Measurements from ENCODE around the gene ARHGAP6. TPM values are rescaled to one million over a fixed set of nuclear protein-coding genes. Genes with fewer than 3 reads are reported as not detected.

Gene ARHGAP6
- total and polyA plus RNA-seq, 2 of the 13 experiments (the other 11 are each of a cell fraction or from before 2014, with no cell fraction given): 0.11 TPM; not detected in 1

DNA sequence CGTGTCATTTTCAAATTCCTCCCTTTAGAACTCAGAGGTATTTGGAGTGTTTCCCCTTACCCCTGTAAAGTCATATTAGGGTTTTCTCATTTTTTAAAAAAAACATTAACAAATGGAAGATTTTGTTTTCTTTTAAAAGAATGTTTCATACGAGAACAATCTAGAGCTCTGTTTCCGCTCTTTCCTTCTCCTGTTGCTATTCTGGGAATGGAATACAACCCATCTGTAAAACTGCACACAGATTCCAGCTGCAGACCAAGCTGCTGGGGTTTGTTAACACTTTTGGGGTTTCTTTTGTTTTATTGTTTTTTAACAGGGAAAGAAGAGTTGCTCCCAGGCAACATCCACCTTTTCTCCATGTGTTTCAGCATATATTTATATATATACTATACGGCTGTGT is 493.3 kb downstream of the ARHGAP6 start:
- no peak overlapping the region for H3K4me2 ChIP-seq (ENCODE audit: low read depth, low read length)
- in situ Hi-C loops (cut with HindIII; ENCODE audit: extremely low pct_ligation_motif_present, low pct_unique_long_range_greater_than_20kb): no loop called here
- no peak for ATAC-seq
- no peaks in the 10 kb centered on the region for H3K36me3 ChIP-seq (replicated peaks in 1 of 2; ENCODE audit: control insufficient read depth in 1 of 2, insufficient read depth in 2 of 2, low read length in 2 of 2)
- H3K9me3 ChIP-seq (ENCODE audit: low read length): no peaks in the 10 kb centered on the region
- intact Hi-C loops (cut with micrococcal nuclease; ENCODE audit: unreplicated experiment): no loop called here
- FAIRE-seq: no peak
- no peaks in the 10 kb centered on the region for H3K79me2 ChIP-seq (ENCODE audit: insufficient read depth, low read length)
- H2AFZ ChIP-seq (ENCODE audit: low read length): no peak overlapping the region
- ChIA-PET POLR2A (no interaction called here), CTCF (ENCODE audit: low intra/inter-chr PET ratio, low total read pairs) (no interaction called here)
- H3K9ac ChIP-seq (ENCODE audit: insufficient read depth, low read depth, low read length): no peak overlapping the region
- no peak for DNase-seq (ENCODE audit: low spot score)
- no peaks in the 10 kb centered on the region for H3K27me3 ChIP-seq (ENCODE audit: control insufficient read depth in 1 of 2, insufficient read depth in 2 of 2, low read length in 2 of 2)
- 28% methylated on average over 4 of the region's 4 CpGs for WGBS (ENCODE audit: low lambda C conversion rate)
- no TSS peak for BruUV-seq (replicated peaks)
- no peak overlapping the region for H3K27ac ChIP-seq (ENCODE audit: extremely low read length, insufficient read depth, low read length)
- H3K4me1 ChIP-seq (ENCODE audit: insufficient read depth, low read length): no peaks in the 10 kb centered on the region
- TF ChIP-seq MTF2 (CRISPR knock-in tag; IDR thresholded peaks at IDR 0.05; ENCODE audit: borderline replicate concordance): no peak
- TF ChIP-seq PCBP1 (IDR thresholded peaks at IDR 0.05; ENCODE audit: borderline replicate concordance, low read depth, low read length): no peak
- TF ChIP-seq, protein P1, sequence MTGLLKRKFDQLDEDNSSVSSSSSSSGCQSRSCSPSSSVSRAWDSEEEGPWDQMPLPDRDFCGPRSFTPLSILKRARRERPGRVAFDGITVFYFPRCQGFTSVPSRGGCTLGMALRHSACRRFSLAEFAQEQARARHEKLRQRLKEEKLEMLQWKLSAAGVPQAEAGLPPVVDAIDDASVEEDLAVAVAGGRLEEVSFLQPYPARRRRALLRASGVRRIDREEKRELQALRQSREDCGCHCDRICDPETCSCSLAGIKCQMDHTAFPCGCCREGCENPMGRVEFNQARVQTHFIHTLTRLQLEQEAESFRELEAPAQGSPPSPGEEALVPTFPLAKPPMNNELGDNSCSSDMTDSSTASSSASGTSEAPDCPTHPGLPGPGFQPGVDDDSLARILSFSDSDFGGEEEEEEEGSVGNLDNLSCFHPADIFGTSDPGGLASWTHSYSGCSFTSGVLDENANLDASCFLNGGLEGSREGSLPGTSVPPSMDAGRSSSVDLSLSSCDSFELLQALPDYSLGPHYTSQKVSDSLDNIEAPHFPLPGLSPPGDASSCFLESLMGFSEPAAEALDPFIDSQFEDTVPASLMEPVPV (CRISPR knock-in tag; IDR thresholded peaks at IDR 0.05): no peak
- no peak for TF ChIP-seq CREB1 (IDR thresholded peaks at IDR 0.05)
- TF ChIP-seq CREB1 (CRISPR knock-in tag; IDR thresholded peaks at IDR 0.05): no peak
- no peak for TF ChIP-seq ZNF816 (CRISPR knock-in tag; IDR thresholded peaks at IDR 0.05; ENCODE audit: borderline replicate concordance)
- TF ChIP-seq, protein P2, sequence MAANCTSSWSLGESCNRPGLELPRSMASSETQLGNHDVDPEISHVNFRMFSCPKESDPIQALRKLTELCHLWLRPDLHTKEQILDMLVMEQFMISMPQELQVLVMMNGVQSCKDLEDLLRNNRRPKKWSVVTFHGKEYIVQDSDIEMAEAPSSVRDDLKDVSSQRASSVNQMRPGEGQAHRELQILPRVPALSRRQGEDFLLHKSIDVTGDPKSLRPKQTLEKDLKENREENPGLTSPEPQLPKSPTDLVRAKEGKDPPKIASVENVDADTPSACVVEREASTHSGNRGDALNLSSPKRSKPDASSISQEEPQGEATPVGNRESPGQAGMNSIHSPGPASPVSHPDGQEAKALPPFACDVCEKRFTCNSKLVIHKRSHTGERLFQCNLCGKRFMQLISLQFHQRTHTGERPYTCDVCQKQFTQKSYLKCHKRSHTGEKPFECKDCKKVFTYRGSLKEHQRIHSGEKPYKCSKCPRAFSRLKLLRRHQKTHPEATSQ (CRISPR knock-in tag; IDR thresholded peaks at IDR 0.05; ENCODE audit: borderline replicate concordance): no peak
- TF ChIP-seq ZFAT (CRISPR knock-in tag; conservative IDR thresholded peaks at IDR 0.05): no peak
- TF ChIP-seq ZNF549 (CRISPR knock-in tag; IDR thresholded peaks at IDR 0.05): no peak
- no peak for TF ChIP-seq KLF15 (CRISPR knock-in tag; IDR thresholded peaks at IDR 0.05; ENCODE audit: borderline replicate concordance)
- no peak for TF ChIP-seq ZNF501 (CRISPR knock-in tag; IDR thresholded peaks at IDR 0.05)
- no peak for TF ChIP-seq TAF1 (CRISPR knock-in tag; IDR thresholded peaks at IDR 0.05)
- TF ChIP-seq MIER2 (CRISPR knock-in tag; IDR thresholded peaks at IDR 0.05): no peak
- TF ChIP-seq ZNF564 (CRISPR knock-in tag; IDR thresholded peaks at IDR 0.05): no peak
- TF ChIP-seq, protein P3, sequence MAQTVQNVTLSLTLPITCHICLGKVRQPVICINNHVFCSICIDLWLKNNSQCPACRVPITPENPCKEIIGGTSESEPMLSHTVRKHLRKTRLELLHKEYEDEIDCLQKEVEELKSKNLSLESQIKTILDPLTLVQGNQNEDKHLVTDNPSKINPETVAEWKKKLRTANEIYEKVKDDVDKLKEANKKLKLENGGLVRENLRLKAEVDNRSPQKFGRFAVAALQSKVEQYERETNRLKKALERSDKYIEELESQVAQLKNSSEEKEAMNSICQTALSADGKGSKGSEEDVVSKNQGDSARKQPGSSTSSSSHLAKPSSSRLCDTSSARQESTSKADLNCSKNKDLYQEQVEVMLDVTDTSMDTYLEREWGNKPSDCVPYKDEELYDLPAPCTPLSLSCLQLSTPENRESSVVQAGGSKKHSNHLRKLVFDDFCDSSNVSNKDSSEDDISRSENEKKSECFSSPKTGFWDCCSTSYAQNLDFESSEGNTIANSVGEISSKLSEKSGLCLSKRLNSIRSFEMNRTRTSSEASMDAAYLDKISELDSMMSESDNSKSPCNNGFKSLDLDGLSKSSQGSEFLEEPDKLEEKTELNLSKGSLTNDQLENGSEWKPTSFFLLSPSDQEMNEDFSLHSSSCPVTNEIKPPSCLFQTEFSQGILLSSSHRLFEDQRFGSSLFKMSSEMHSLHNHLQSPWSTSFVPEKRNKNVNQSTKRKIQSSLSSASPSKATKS (CRISPR knock-in tag; IDR thresholded peaks at IDR 0.05): no peak
- no peaks in the 10 kb centered on the region for H4K20me1 ChIP-seq (ENCODE audit: insufficient read depth, low read length)
- H3K4me3 ChIP-seq (replicated peaks in 1 of 3; ENCODE audit: insufficient read depth in 1 of 3, low read depth in 2 of 3, low read length in 3 of 3): no peak overlapping the region

All from HepG2 (cell line).